H9 (cell line): ENCODE measurements around the gene TDRD9. TPM values are rescaled to one million over a fixed set of nuclear protein-coding genes. Genes with fewer than 3 reads are reported as not detected.

Source experiments
- DNase-seq: peaks from one replicate; pipeline ENCODE4 v3.0.0-alpha.2; 2017
- H2AFZ ChIP-seq: one replicate; pipeline ENCODE4 v1.6.1; 2013; ENCODE audit warnings: mild to moderate bottlenecking, low read length, control low read depth, moderate library complexity
- H2AK5ac ChIP-seq: 2 replicates; pipeline ENCODE4 v1.6.1; 2013; ENCODE audit warnings: low read length, control low read depth, mixed read lengths; ENCODE audit not compliant: insufficient read length
- H2BK120ac ChIP-seq: one replicate; pipeline ENCODE4 v1.6.1; 2013; ENCODE audit warnings: low read depth, mild to moderate bottlenecking, low read length, control low read depth, inconsistent platforms; ENCODE audit not compliant: poor library complexity, severe bottlenecking
- H2BK12ac ChIP-seq: 2 replicates; pipeline ENCODE4 v1.6.1; 2013; ENCODE audit warnings: low read length, control low read depth, mixed read lengths, low read depth; ENCODE audit not compliant: insufficient read length
- H2BK15ac ChIP-seq: 2 replicates; pipeline ENCODE4 v1.6.1; 2013; ENCODE audit warnings: low read depth, low read length, control low read depth
- H2BK20ac ChIP-seq: one replicate; pipeline ENCODE4 v1.6.1; 2013; ENCODE audit warnings: low read depth, mild to moderate bottlenecking, low read length, control low read depth, inconsistent platforms; ENCODE audit not compliant: poor library complexity, severe bottlenecking
- H2BK5ac ChIP-seq: 2 replicates; pipeline ENCODE4 v1.6.1; 2013; ENCODE audit warnings: low read length, control low read depth, mixed read lengths; ENCODE audit not compliant: insufficient read length
- H3K14ac ChIP-seq: 2 replicates; pipeline ENCODE4 v1.6.1; 2013; ENCODE audit warnings: low read length, control low read depth; ENCODE audit not compliant: insufficient read depth
- H3K18ac ChIP-seq: 2 replicates; pipeline ENCODE4 v1.6.1; 2013; ENCODE audit warnings: low read depth, mild to moderate bottlenecking, mixed read lengths, low read length, control low read depth; ENCODE audit not compliant: insufficient read length
- H3K23ac ChIP-seq: 2 replicates; pipeline ENCODE4 v1.6.1; 2013; ENCODE audit warnings: low read length, control low read depth, mixed read lengths, low read depth; ENCODE audit not compliant: insufficient read length
- H3K23me2 ChIP-seq: 2 replicates; pipeline ENCODE4 v1.6.1; 2013; ENCODE audit warnings: low read depth, mild to moderate bottlenecking, mixed read lengths, low read length, control low read depth; ENCODE audit not compliant: insufficient read length, poor library complexity, severe bottlenecking
- H3K27ac ChIP-seq: 2 replicates; pipeline ENCODE4 v1.5.1; 2013; ENCODE audit warnings: low read length, control low read depth, mixed read lengths, low read depth; ENCODE audit not compliant: insufficient read length
- H3K27me3 ChIP-seq: 2 replicates; pipeline ENCODE4 v1.6.1; 2013; ENCODE audit warnings: low read length, control low read depth, inconsistent platforms; ENCODE audit not compliant: insufficient read depth
- H3K4ac ChIP-seq: 2 replicates; pipeline ENCODE4 v1.6.1; 2013; ENCODE audit warnings: low read depth, mild to moderate bottlenecking, control low read depth, inconsistent platforms, low read length, moderate library complexity
- H3K4me1 ChIP-seq: 2 replicates; pipeline ENCODE4 v1.6.1; 2013; ENCODE audit warnings: low read length, control low read depth, inconsistent platforms; ENCODE audit not compliant: insufficient read depth
- H3K4me2 ChIP-seq: 2 replicates; pipeline ENCODE4 v1.6.1; 2013; ENCODE audit warnings: low read length, control low read depth, mixed read lengths; ENCODE audit not compliant: insufficient read length, insufficient read depth
- H3K56ac ChIP-seq: 2 replicates; pipeline ENCODE4 v1.6.1; 2013; ENCODE audit warnings: low read depth, mild to moderate bottlenecking, mixed read lengths, low read length, control low read depth; ENCODE audit not compliant: insufficient read length
- H3K79me1 ChIP-seq: 2 replicates; pipeline ENCODE4 v1.6.1; 2013; ENCODE audit warnings: low read depth, mild to moderate bottlenecking, moderate library complexity, low read length, control low read depth, inconsistent platforms; ENCODE audit not compliant: insufficient read depth, poor library complexity, severe bottlenecking
- H3K79me2 ChIP-seq: 2 replicates; pipeline ENCODE4 v1.6.1; 2013; ENCODE audit warnings: low read length, control low read depth, inconsistent platforms; ENCODE audit not compliant: insufficient read depth
- H3K9ac ChIP-seq: 2 replicates; pipeline ENCODE4 v1.6.1; 2013; ENCODE audit warnings: low read length, control low read depth, mixed read lengths; ENCODE audit not compliant: insufficient read length; ENCODE audit errors: extremely low read depth
- H3K9me3 ChIP-seq: one replicate; pipeline ENCODE4 v1.6.1; 2013; ENCODE audit warnings: low read depth, low read length, inconsistent platforms; ENCODE audit not compliant: control insufficient read depth
- H3T11ph ChIP-seq: one replicate; pipeline ENCODE4 v1.6.1; 2013; ENCODE audit warnings: mild to moderate bottlenecking, low read length, control low read depth, inconsistent platforms
- H4K20me1 ChIP-seq: one replicate; pipeline ENCODE4 v1.6.1; 2013; ENCODE audit not compliant: control insufficient read depth, insufficient read length, insufficient read depth
- H4K5ac ChIP-seq: 2 replicates; pipeline ENCODE4 v1.6.1; 2013; ENCODE audit warnings: low read depth, mild to moderate bottlenecking, mixed read lengths, low read length, control low read depth; ENCODE audit not compliant: insufficient read length
- H4K8ac ChIP-seq: replicated peaks from 2 replicates; pipeline ENCODE4 v1.6.1; 2013; ENCODE audit warnings: low read length, control low read depth, mixed read lengths, low read depth; ENCODE audit not compliant: insufficient read length
- H4K91ac ChIP-seq: 2 replicates; pipeline ENCODE4 v1.6.1; 2013; ENCODE audit warnings: low read depth, mild to moderate bottlenecking, moderate library complexity, mixed read lengths, low read length, control low read depth; ENCODE audit not compliant: insufficient read length
- H3K27ac Mint-ChIP-seq, 3 experiments: 2 replicates in 2 of 3; 3 replicates in 1 of 3; pipeline ENCODE4 v1.8.0; 2020 to 2021; ENCODE audit warnings: mixed read lengths in 3 of 3, mild to moderate bottlenecking in 1 of 3, moderate library complexity in 1 of 3
- H3K27me3 Mint-ChIP-seq: 2 replicates; pipeline ENCODE4 v1.8.0; 2021; ENCODE audit warnings: low read depth, mild to moderate bottlenecking, moderate library complexity, mixed read lengths
- H3K36me3 Mint-ChIP-seq, 3 experiments: 2 replicates in 2 of 3; 3 replicates in 1 of 3; pipeline ENCODE4 v1.8.0; 2020 to 2021; ENCODE audit warnings: low read depth in 3 of 3, mixed read lengths in 3 of 3; ENCODE audit not compliant: insufficient read depth in 1 of 3
- H3K4me1 Mint-ChIP-seq, 2 experiments: 2 replicates each; pipeline ENCODE4 v1.8.0; 2020; ENCODE audit warnings: mixed read lengths in 2 of 2
- H3K4me3 Mint-ChIP-seq, 2 experiments: 2 replicates in 1 of 2; 3 replicates in 1 of 2; pipeline ENCODE4 v1.8.0; 2020 to 2021; ENCODE audit warnings: mild to moderate bottlenecking in 2 of 2, mixed read lengths in 2 of 2, moderate library complexity in 1 of 2
- H3K9me3 Mint-ChIP-seq, 2 experiments: 2 replicates in 1 of 2; 3 replicates in 1 of 2; pipeline ENCODE4 v1.8.0; 2020; ENCODE audit warnings: mild to moderate bottlenecking in 2 of 2, mixed read lengths in 2 of 2, moderate library complexity in 1 of 2
- CTCF ChIP-seq: fragments of 200-600 bp; sonication (generic); conservative IDR thresholded peaks from 3 replicates; pipeline ENCODE4 v1.8.0; 2021; ENCODE audit warnings: antibody characterized with exemption, mild to moderate bottlenecking
- WGBS: extraction: QIAGEN DNeasy Blood & Tissue Kit; methylation state at CpG from one replicate; pipeline ENCODE4 v1.1.7; 2013; ENCODE audit warnings: missing lambda C conversion rate, low lambda C conversion rate, mixed read lengths; ENCODE audit not compliant: insufficient read length; ENCODE audit errors: extremely low coverage; 5-methylcytosine and 5-hydroxymethylcytosine counted together
- total RNA-seq: library from RNA; stranded (reverse); gene quantifications from 2 replicates; pipeline ENCODE4 v1.2.1, GENCODE V29; 2021

The TDRD9 gene
- total RNA-seq, 1 experiment from 2014 or later = not detected

GRCh38 chr14:104014764-104015163, 86.5 kb downstream of the TDRD9 start:
- H4K8ac ChIP-seq = no peak overlapping the region
- H3K4me1 Mint-ChIP-seq = no peaks in the 10 kb centered on the region
- WGBS = no CpG with 5 or more reads among the region's 5 CpGs
- H2BK15ac ChIP-seq = no peak overlapping the region
- no peaks in the 10 kb centered on the region for H3K79me1 ChIP-seq
- H3K9ac ChIP-seq = no peak overlapping the region
- no peak overlapping the region for H3T11ph ChIP-seq
- H3K27me3 Mint-ChIP-seq = peaks cover 4% of the 10 kb centered on the region; the same call in 1 of the 2 replicates
- H2AK5ac ChIP-seq = no peak overlapping the region
- no peaks in the 10 kb centered on the region for H3K36me3 Mint-ChIP-seq
- H3K27ac Mint-ChIP-seq = no peak overlapping the region
- no peaks in the 10 kb centered on the region for H3K79me2 ChIP-seq
- H2BK20ac ChIP-seq = no peak overlapping the region
- H3K23me2 ChIP-seq = no peaks in the 10 kb centered on the region
- H3K4ac ChIP-seq = no peak overlapping the region
- H3K27ac ChIP-seq = no peak overlapping the region
- H2BK120ac ChIP-seq = no peak overlapping the region
- no peak overlapping the region for H3K4me2 ChIP-seq
- no peak for DNase-seq
- no peak overlapping the region for H2BK5ac ChIP-seq
- H3K14ac ChIP-seq = no peak overlapping the region
- H4K91ac ChIP-seq = no peak overlapping the region
- H3K9me3 ChIP-seq = no peaks in the 10 kb centered on the region
- no peak overlapping the region for H3K18ac ChIP-seq
- H3K4me1 ChIP-seq = no peaks in the 10 kb centered on the region
- no peaks in the 10 kb centered on the region for H4K20me1 ChIP-seq
- H4K5ac ChIP-seq = no peak overlapping the region
- no peak overlapping the region for H3K4me3 Mint-ChIP-seq
- H3K56ac ChIP-seq = no peak overlapping the region
- no peaks in the 10 kb centered on the region for H3K27me3 ChIP-seq
- no peak overlapping the region for H3K23ac ChIP-seq
- no peak for TF ChIP-seq CTCF
- no peak overlapping the region for H2BK12ac ChIP-seq
- H3K9me3 Mint-ChIP-seq = no peaks in the 10 kb centered on the region
- no peak overlapping the region for H2AFZ ChIP-seq
